Neural cell (in vitro differentiated cells): ENCODE results near the gene GUCA1A. TPM values are rescaled to one million over a fixed set of nuclear protein-coding genes. Genes with fewer than 3 reads are reported as not detected.

ENCODE experiments used
- H2AFZ ChIP-seq: fragments of 200-600, 300-800 bp; sonication (generic), shearing (Covaris generic); 2 replicates; pipeline ENCODE4 v1.6.0; 2014; ENCODE audit warnings: low read depth, mild to moderate bottlenecking, antibody characterized with exemption, low read length, moderate library complexity
- H3F3A ChIP-seq: fragments of 200-600 bp; shearing (Covaris generic); 2 replicates; pipeline ENCODE4 v1.6.1; 2016; ENCODE audit warnings: mild to moderate bottlenecking, moderate library complexity, mixed read lengths, antibody characterized with exemption, low read length; ENCODE audit not compliant: insufficient read depth, poor library complexity, severe bottlenecking
- H3K27ac ChIP-seq: fragments of 200-600, 300-800 bp; sonication (generic), shearing (Covaris generic); 2 replicates; pipeline ENCODE4 v1.5.1; 2014; ENCODE audit warnings: mild to moderate bottlenecking, low read length, moderate library complexity
- H3K27me3 ChIP-seq: fragments of 300-800, 200-600 bp; sonication (generic), shearing (Covaris generic); 2 replicates; pipeline ENCODE4 v1.6.0; 2014; ENCODE audit warnings: mild to moderate bottlenecking, low read depth, low read length, moderate library complexity; ENCODE audit not compliant: insufficient read depth
- H3K36me3 ChIP-seq: fragments of 300-800, 200-600 bp; sonication (generic), shearing (Covaris generic); 2 replicates; pipeline ENCODE4 v1.5.1; 2014; ENCODE audit warnings: mild to moderate bottlenecking, antibody characterized with exemption, low read length, moderate library complexity; ENCODE audit not compliant: insufficient read depth
- H3K4me2 ChIP-seq: fragments of 300-800, 200-600 bp; sonication (generic), shearing (Covaris generic); 2 replicates; pipeline ENCODE4 v1.6.0; 2014; ENCODE audit warnings: mild to moderate bottlenecking, low read length
- H3K4me3 ChIP-seq: fragments of 300-800, 200-600 bp; sonication (generic), shearing (Covaris generic); 2 replicates; pipeline ENCODE4 v1.5.1; 2014; ENCODE audit warnings: mild to moderate bottlenecking, low read length, moderate library complexity
- H3K79me2 ChIP-seq: fragments of 200-600 bp; shearing (Covaris generic); replicated peaks from 2 replicates; pipeline ENCODE4 v1.6.0; 2014; ENCODE audit warnings: mild to moderate bottlenecking, low read length, moderate library complexity; ENCODE audit not compliant: insufficient read depth
- H3K9ac ChIP-seq: fragments of 300-800, 200-600 bp; sonication (generic), shearing (Covaris generic); 2 replicates; pipeline ENCODE4 v1.6.1; 2016; ENCODE audit warnings: mild to moderate bottlenecking, low read length, mixed read lengths
- H3K9me2 ChIP-seq: fragments of 200-600 bp; shearing (Covaris generic); 2 replicates; pipeline ENCODE4 v1.6.1; 2016; ENCODE audit warnings: mild to moderate bottlenecking, low read length, mixed read lengths; ENCODE audit not compliant: insufficient read depth
- H3K9me3 ChIP-seq: fragments of 200-600, 300-800 bp; sonication (generic), shearing (Covaris generic); 2 replicates; pipeline ENCODE4 v1.6.1; 2016; ENCODE audit warnings: mild to moderate bottlenecking, mixed run types, low read length, moderate library complexity, mixed read lengths
- H4K20me1 ChIP-seq: fragments of 200-600 bp; shearing (Covaris generic); 2 replicates; pipeline ENCODE4 v1.6.1; 2016; ENCODE audit warnings: mild to moderate bottlenecking, mixed run types; ENCODE audit not compliant: insufficient read depth
- CTCF ChIP-seq: fragments of 450-650 bp; IDR thresholded peaks from 2 replicates; pipeline ENCODE4 v1.5.1; 2014; ENCODE audit warnings: antibody characterized with exemption, mild to moderate bottlenecking, moderate library complexity; ENCODE audit not compliant: poor library complexity, severe bottlenecking
- EP300 ChIP-seq: fragments of 450-650 bp; conservative IDR thresholded peaks from 2 replicates; pipeline ENCODE4 v1.6.1; 2014; ENCODE audit warnings: antibody characterized with exemption, mild to moderate bottlenecking, moderate library complexity; ENCODE audit not compliant: poor library complexity, severe bottlenecking
- EZH2 ChIP-seq: fragments of 200-600, 300-800 bp; shearing (Covaris generic), sonication (generic); IDR thresholded peaks from 2 replicates; pipeline ENCODE4 v1.6.1; 2014; ENCODE audit warnings: antibody characterized with exemption, low read length, borderline replicate concordance, mild to moderate bottlenecking; ENCODE audit not compliant: insufficient read depth, poor library complexity, severe bottlenecking
- MXI1 ChIP-seq: fragments of 450-650 bp; conservative IDR thresholded peaks from 2 replicates; pipeline ENCODE4 v1.6.1; 2014; ENCODE audit warnings: antibody characterized with exemption, mild to moderate bottlenecking; ENCODE audit not compliant: poor library complexity, severe bottlenecking
- POLR2AphosphoS5 ChIP-seq: IDR thresholded peaks from 2 replicates; pipeline ENCODE4 v1.6.1; 2012
- RAD21 ChIP-seq: fragments of 450-650 bp; conservative IDR thresholded peaks from 2 replicates; pipeline ENCODE4 v1.6.1; 2014; ENCODE audit warnings: antibody characterized with exemption, mild to moderate bottlenecking, moderate library complexity
- REST ChIP-seq: IDR thresholded peaks from 2 replicates; pipeline ENCODE4 v1.6.1; 2012; ENCODE audit warnings: borderline replicate concordance
- SMC3 ChIP-seq: fragments of 450-650 bp; conservative IDR thresholded peaks from 2 replicates; pipeline ENCODE4 v1.6.1; 2014; ENCODE audit warnings: antibody characterized with exemption, mild to moderate bottlenecking, moderate library complexity; ENCODE audit not compliant: poor library complexity
- TAF1 ChIP-seq: IDR thresholded peaks from 2 replicates; pipeline ENCODE4 v1.6.1; 2012; ENCODE audit warnings: low read depth
- polyA plus RNA-seq: library from polyadenylated mRNA; depleted of rRNA; stranded (reverse); fragments of >200 nt; gene quantifications from 2 replicates; pipeline ENCODE4 v1.2.3, GENCODE V29; 2014

The GUCA1A gene
- polyA plus RNA-seq, 1 donor from 2014 or later, result 0.78 TPM

- no peaks in the 10 kb centered on the region for H3K79me2 ChIP-seq
Measured at GRCh38 chr6:42128460-42129359, 44.5 kb upstream of the GUCA1A start.

GRCh38 chr6:42129360-42129676 lies 43.8 kb upstream of the GUCA1A start:
- Histone ChIP-seq H3K9ac (no peak overlapping the region), H3K79me2 (no peaks in the 10 kb centered on the region), H3K4me3 (no peak overlapping the region), H3K9me2 (no peaks in the 10 kb centered on the region), H3K27me3 (no peaks in the 10 kb centered on the region), H3K27ac (no peak overlapping the region), H3K9me3 (no peaks in the 10 kb centered on the region), H2AFZ (no peak overlapping the region), H3K36me3 (no peaks in the 10 kb centered on the region), H3K4me2 (no peak overlapping the region), H3F3A (no peaks in the 10 kb centered on the region), H4K20me1 (no peaks in the 10 kb centered on the region)
- TF ChIP-seq EP300 (no peak), POLR2AphosphoS5 (no peak), CTCF (no peak), RAD21 (no peak), TAF1 (no peak), MXI1 (no peak), SMC3 (no peak)

More at GRCh38 chr6:42128460-42129359, 44.5 kb upstream of the GUCA1A start:
- no peaks in the 10 kb centered on the region for H3F3A ChIP-seq
- H3K36me3 ChIP-seq, result no peaks in the 10 kb centered on the region
- H3K9me3 ChIP-seq, result no peaks in the 10 kb centered on the region
- H2AFZ ChIP-seq, result no peak overlapping the region
- no peaks in the 10 kb centered on the region for H3K9me2 ChIP-seq
- no peaks in the 10 kb centered on the region for H3K27me3 ChIP-seq
- H4K20me1 ChIP-seq, result no peaks in the 10 kb centered on the region
- H3K9ac ChIP-seq, result no peak overlapping the region
- no peak for TF ChIP-seq REST
- TF ChIP-seq MXI1, result no peak
- no peak for TF ChIP-seq SMC3
- TF ChIP-seq EP300, result no peak
- no peak for TF ChIP-seq TAF1
- no peak for TF ChIP-seq CTCF
- TF ChIP-seq EZH2, result no peak
- H3K4me3 ChIP-seq, result no peak overlapping the region
- no peak overlapping the region for H3K27ac ChIP-seq
- H3K4me2 ChIP-seq, result no peak overlapping the region
